Memory B cell (primary cell): ENCODE data around the gene GGCX.
"Not testable (repeated sequence)": the region's sequence is repeated elsewhere in the genome, so short reads cannot be mapped to it uniquely, and the experiment has no call there.

ENCODE experiments used
- ATAC-seq: fragments of 150-1000 bp; cut with Tn5 transposase; 2 replicates; pipeline ENCODE4 v1.10.0; 2021; ENCODE audit warnings: low read depth, mild to moderate bottlenecking, moderate library complexity
- DNase-seq, 2 donors: peaks; one replicate each; pipeline ENCODE4 v3.0.0; 2022; ENCODE audit warnings: low spot score in 2 of 2
- H3K27ac Mint-ChIP-seq: one replicate; pipeline ENCODE4 v1.8.0; 2022; ENCODE audit warnings: mild to moderate bottlenecking, moderate library complexity, mixed read lengths
- H3K27me3 Mint-ChIP-seq: one replicate; pipeline ENCODE4 v1.8.0; 2022; ENCODE audit warnings: mixed read lengths
- H3K36me3 Mint-ChIP-seq: one replicate; pipeline ENCODE4 v1.8.0; 2022; ENCODE audit warnings: mild to moderate bottlenecking, mixed read lengths
- H3K4me1 Mint-ChIP-seq: one replicate; pipeline ENCODE4 v1.8.0; 2022; ENCODE audit warnings: mixed read lengths
- H3K4me3 Mint-ChIP-seq: one replicate; pipeline ENCODE4 v1.8.0; 2022; ENCODE audit warnings: mild to moderate bottlenecking, moderate library complexity, mixed read lengths
- H3K9me3 Mint-ChIP-seq: one replicate; pipeline ENCODE4 v1.8.0; 2022; ENCODE audit warnings: mixed read lengths

The GGCX gene

DNA sequence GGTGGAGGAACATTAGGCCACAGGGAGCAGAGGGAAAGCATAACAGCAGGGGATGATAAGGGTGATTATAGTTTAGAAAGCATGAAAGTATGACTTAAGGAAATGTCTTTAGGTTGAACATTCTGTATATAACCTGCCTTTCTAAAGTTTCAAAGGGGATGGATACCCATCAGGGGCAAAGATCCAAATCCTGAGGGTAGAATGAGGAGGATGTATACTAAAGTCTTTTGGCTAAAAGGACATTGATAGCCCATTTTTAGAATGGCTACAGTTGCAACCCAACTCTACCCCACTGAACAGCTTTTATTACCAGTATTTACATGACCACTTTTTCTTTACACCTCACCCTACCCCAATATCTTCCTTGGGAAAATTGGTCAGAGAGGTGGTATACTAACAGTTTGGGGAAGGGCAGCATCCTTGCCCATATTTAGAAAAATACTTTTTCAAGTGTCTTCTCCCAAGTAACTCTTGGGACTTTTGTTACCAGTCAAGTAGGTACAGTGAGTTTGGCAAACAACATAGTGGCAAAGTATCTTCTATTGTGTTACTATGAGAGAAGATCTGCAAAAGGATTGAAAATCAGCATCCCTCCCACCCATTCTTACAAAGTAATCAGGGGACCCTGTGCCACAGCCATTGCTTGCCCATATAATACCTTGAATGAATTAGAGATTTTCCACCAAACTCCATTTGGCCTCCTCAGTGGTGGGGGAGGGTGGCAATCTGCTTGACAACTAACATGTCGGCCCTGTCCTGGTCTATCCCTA is 14.0 kb downstream of the GGCX start:
- Mint-ChIP-seq H3K4me3 (no peak overlapping the region), H3K36me3 (peaks cover 20% of the 10 kb centered on the region)

DNA sequence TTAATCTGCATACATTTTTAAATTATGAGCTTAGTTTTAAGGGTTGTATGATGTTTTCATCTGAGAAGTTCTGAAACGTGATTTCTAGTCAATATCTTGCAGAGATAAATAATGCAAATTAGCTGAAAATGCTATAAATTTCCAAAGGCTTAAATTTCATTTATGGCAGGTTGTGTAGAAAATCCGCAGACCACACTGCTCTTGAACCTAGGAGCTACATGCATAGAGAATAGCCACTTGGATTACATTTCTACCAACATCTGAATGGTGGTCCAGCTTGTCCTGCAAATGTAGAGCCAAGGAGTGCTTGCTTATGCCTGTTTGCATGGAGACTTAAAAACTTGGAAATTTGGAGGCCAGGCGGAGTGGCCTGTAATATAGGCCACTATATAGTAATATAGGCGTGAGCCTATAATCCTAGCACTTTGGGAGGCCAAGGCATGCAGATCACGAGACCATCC is 15.5 kb downstream of the GGCX start:
- H3K4me3 Mint-ChIP-seq, result no peak overlapping the region
- no peaks in the 10 kb centered on the region for H3K9me3 Mint-ChIP-seq
- DNase-seq (no peak), ATAC-seq (no peak)
- H3K27me3 Mint-ChIP-seq, result no peaks in the 10 kb centered on the region
- H3K4me1 Mint-ChIP-seq, result peaks cover 8% of the 10 kb centered on the region
- H3K36me3 Mint-ChIP-seq, result peaks cover 23% of the 10 kb centered on the region
- H3K27ac Mint-ChIP-seq, result no peak overlapping the region

More for the DNA sequence above, 14.0 kb downstream of the GGCX start:
- Mint-ChIP-seq H3K27ac (no peak overlapping the region), H3K4me1 (peaks cover 12% of the 10 kb centered on the region), H3K27me3 (no peaks in the 10 kb centered on the region), H3K9me3 (no peaks in the 10 kb centered on the region)
- DNase-seq, result no peak
- ATAC-seq, result no peak

DNA sequence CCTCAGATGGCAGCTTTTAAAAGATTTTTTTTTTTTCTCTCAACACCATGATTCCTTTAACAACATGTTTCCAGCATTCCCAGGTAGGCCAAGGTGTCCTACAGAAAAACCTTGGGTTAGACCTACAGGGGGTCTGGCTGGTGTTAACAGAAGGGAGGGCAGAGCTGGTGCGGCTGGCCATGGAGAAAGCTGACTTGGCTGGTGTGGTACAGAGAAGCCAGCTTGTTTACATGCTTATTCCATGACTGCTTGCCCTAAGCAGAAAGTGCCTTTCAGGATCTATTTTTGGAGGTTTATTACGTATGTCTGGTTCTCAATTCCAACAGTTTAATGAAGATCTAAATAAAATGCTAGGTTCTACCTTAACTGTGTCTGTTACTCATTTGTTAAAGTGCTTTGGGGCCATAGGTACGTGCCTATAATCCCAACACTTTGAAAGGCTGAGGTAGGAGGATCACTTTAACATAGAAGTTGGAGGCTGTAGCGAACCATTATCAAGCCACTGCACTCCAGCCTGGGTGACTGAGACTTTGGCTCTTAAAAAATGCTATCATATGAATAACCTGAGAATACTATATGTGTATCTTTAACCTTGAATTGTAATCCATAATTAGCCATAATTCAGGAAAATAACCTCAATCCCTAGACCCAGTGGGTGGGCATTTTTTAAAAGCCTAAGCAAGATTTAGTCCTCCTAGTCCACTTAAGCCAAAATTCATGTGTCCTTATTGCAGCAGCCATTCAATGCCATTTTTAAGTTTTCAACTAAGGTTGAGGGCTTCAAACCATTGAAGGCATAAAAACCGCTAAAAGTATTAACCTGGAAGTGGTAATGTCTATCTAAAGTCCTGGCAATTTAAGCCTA is 16.1 kb downstream of the GGCX start:
- DNase-seq, H3K4me3 Mint-ChIP-seq, H3K9me3 Mint-ChIP-seq, H3K27me3 Mint-ChIP-seq, ATAC-seq, H3K27ac Mint-ChIP-seq: not testable (repeated sequence)
- H3K4me1 Mint-ChIP-seq, result peaks cover 11% of the 10 kb centered on the region
- peaks cover 23% of the 10 kb centered on the region for H3K36me3 Mint-ChIP-seq

DNA sequence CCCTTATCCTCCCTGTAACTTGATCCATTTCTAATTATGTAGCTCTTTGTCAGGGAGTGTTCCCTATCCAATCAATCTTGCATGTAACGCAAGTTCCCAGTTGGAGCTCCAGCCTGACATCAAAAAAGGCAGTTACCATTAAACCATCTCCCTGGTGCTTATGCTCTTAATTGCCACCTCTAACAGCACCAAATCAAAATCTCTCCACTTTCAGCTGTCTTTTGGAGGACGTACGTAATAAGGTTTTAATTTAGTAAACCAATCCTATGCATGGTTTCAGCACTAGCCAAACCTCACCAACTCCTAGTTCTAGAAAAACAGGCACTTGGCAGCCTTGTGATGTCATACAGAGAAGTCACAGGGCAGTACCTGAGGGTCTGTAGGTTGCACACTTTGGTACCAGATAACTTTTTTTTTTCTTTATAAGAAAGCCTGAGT is 17.0 kb downstream of the GGCX start:
- Mint-ChIP-seq H3K4me1 (peaks cover 11% of the 10 kb centered on the region), H3K36me3 (peaks cover 23% of the 10 kb centered on the region)
- not testable (repeated sequence) for H3K27me3 Mint-ChIP-seq, H3K4me3 Mint-ChIP-seq, ATAC-seq, H3K9me3 Mint-ChIP-seq, H3K27ac Mint-ChIP-seq, DNase-seq

DNA sequence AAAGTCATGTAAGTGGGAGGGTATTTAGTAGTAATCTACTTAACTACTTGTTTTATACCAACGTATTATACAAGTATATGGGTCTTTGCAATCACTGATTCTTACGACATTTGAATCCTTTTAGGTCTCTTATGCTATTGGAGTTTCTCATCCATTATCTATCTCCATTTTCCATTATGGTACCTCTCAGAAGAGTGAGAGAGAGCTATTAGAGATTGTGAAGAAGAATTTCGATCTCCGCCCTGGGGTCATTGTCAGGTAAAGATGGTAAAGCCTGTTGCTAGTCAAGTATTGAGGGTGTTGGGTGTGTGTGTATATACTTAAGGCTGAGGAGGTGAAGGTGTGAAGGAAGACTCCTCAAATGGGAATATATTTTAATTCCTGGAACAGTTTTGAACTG is 18.5 kb downstream of the GGCX start:
- Mint-ChIP-seq H3K4me3 (no peak overlapping the region), H3K9me3 (no peaks in the 10 kb centered on the region), H3K36me3 (peaks cover 23% of the 10 kb centered on the region), H3K27me3 (no peaks in the 10 kb centered on the region), H3K27ac (no peak overlapping the region), H3K4me1 (peaks cover 15% of the 10 kb centered on the region)
- no peak for ATAC-seq
- no peak for DNase-seq

DNA sequence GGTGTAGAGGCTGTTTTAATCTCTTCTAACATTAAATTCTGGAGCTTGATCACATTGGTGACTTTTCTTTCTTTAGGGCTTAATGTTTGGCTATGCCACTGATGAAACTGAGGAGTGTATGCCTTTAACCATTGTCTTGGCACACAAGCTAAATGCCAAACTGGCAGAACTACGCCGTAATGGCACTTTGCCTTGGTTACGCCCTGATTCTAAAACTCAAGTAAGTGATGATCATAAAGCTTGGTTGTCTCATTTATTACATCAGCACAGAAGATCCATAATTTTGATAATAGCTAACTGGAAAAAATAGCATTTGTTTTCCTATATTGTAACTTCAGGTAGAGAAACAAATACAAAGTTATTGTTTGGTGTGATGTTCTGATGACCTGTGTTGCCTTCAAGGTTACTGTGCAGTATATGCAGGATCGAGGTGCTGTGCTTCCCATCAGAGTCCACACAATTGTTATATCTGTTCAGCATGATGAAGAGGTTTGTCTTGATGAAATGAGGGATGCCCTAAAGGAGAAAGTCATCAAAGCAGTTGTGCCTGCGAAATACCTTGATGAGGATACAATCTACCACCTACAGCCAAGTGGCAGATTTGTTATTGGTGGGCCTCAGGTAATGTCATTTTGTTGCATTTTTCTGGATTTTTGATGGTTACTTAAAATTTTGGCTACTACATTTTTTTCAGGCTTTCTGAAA is 19.4 kb downstream of the GGCX start:
- DNase-seq, result no peak
- Mint-ChIP-seq H3K4me1 (peaks cover 19% of the 10 kb centered on the region), H3K9me3 (no peaks in the 10 kb centered on the region), H3K36me3 (peaks cover 23% of the 10 kb centered on the region), H3K27me3 (no peaks in the 10 kb centered on the region), H3K4me3 (no peak overlapping the region), H3K27ac (peak overlapping the region; percentile 41)
- no peak for ATAC-seq

DNA sequence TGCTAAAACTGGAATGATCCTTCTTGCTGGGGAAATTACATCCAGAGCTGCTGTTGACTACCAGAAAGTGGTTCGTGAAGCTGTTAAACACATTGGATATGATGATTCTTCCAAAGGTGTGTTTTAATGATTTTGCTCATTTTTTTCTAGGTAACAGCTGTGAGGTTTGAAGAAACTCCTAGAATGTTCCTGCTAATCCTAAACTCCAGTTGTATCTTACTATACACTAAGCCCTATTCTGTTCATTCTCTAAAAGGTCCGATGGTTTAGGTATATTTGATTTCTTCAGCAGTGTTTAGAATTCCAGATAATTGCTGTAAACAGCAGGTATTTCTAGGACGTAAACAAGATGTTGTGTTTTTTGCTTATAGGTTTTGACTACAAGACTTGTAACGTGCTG is 20.0 kb downstream of the GGCX start:
- Mint-ChIP-seq H3K9me3 (no peaks in the 10 kb centered on the region), H3K27me3 (no peaks in the 10 kb centered on the region), H3K36me3 (peaks cover 23% of the 10 kb centered on the region), H3K4me3 (peak overlapping the region; percentile 32), H3K4me1 (peaks cover 19% of the 10 kb centered on the region), H3K27ac (no peak overlapping the region)
- DNase-seq (no peak), ATAC-seq (no peak)

DNA sequence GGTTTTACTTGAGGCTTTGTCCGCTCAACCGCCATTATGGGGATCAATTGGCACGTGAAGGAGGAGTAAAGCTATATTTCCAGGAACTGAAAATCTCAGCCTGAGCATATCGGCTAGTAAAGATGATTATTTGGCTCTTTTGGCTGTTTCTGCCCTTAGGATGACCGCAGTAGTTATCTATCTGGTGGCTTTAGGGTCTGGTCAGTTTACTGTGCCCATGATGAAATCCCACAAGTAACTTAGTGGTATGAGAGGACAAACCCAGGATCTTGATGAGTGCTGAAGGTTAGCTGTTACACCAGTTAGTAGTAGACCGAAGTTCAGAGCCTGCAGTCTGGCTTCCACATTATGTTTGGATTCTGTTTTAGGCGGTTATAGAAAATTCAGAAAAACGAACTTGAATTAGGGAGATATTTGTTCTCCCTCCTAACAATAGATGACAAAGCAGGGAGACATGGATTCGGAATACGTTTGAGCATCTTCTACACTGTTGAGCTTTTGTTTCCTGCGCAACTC is 21.1 kb downstream of the GGCX start:
- DNase-seq (no peak), ATAC-seq (no peak)
- peaks cover 23% of the 10 kb centered on the region for H3K36me3 Mint-ChIP-seq
- H3K9me3 Mint-ChIP-seq, result no peaks in the 10 kb centered on the region
- peak overlapping the region; percentile 96 for H3K4me3 Mint-ChIP-seq
- H3K27me3 Mint-ChIP-seq, result no peaks in the 10 kb centered on the region
- peak overlapping the region; percentile 91 for H3K27ac Mint-ChIP-seq
- peaks cover 19% of the 10 kb centered on the region for H3K4me1 Mint-ChIP-seq

DNA sequence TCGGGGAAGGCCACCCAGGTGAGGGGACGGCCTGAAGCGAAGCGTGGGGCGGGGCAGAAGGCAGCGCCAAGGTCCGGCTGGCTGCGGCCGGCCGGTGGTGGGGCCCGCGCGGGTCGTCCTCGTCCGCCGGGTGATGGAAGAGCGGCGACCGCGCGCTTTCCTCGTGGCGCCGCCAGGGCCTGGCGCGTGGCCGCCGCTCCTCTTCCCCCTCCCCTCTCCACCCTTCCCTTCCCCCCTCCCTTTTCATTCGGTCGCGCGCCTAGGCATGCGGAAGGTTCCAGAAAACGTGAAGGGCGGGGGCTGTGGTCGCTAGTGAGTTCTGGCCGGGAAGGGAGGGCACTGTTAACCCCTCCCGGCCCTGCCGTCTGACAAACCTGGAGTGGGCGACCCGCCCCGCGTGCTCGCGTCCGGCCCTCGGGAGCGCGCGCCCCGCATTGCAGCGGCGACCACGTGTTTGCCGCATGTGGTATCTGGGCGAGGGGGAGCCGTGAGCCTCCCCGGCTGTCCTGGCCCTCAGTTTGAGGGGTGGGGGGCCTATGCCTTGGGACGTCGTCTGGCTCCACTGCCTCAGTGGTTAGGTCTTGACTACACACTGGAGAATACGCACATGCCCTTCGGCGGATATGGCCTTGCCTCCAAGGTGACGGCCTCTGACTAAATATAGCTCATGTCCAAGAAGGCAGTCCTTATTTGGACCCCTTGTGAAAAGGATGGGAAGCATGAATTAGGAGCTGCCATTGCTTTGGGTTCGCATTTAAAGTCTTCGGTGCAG is 21.7 kb downstream of the GGCX start:
- H3K27me3 Mint-ChIP-seq, result no peaks in the 10 kb centered on the region
- peaks cover 23% of the 10 kb centered on the region for H3K36me3 Mint-ChIP-seq
- peak overlapping the region; percentile 96 for H3K4me3 Mint-ChIP-seq
- DNase-seq (peak; percentile 66 to 67), ATAC-seq (peak; percentile 64)
- peak overlapping the region; percentile 91 for H3K27ac Mint-ChIP-seq
- H3K9me3 Mint-ChIP-seq, result no peaks in the 10 kb centered on the region
- peaks cover 19% of the 10 kb centered on the region for H3K4me1 Mint-ChIP-seq

DNA sequence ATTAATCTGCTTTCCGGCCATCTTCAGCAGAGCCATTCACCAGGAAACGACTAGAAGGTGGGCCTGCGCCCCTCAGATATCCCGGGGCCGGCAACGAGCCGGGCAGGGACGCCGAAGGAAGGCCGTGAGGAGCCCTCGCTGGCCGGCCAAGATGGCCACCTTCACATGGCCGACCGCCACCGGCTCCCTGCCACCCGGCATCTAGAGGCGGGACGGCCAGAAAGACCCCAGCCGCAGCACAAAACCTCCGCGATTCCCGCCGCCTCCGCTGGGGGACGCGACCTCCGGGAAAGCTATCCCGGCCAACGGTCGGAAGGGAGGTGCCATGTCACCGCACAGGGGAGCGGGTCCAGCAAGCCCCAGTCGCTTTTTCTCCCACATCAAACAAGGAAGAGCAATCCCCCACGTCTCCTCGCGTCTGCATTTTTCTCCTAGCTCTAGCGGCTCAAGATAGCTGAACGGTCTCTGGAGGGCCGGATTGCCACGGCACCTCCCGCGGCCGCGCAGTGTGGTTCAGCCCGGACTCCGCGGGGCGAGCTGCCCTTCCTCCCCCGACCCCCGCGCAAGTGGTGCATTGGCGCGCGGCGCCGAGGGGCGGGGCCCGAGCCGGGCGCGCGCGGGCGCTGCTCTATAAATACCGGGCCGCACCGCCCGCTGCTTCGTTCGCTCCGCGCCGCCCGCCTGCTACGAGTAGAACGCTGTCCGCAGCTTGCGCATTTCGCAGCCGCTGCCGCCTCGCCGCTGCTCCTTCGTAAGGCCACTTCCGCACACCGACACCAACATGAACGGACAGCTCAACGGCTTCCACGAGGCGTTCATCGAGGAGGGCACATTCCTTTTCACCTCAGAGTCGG is 22.6 kb downstream of the GGCX start, which contains the start of gene MAT2A:
TSS of gene MAT2A (plus strand) at position 662 of the 854 bp plus-strand sequence. CDS start at position 782, 120 bp downstream.
- H3K4me3 Mint-ChIP-seq, result peak within 1 kb of the TSS; percentile 96
- H3K9me3 Mint-ChIP-seq, result no peaks in the 10 kb centered on the region
- DNase-seq, result peak; percentile 89 to 92
- ATAC-seq, result peak; percentile 77
- H3K4me1 Mint-ChIP-seq, result peaks cover 14% of the 10 kb centered on the region
- peak within 1 kb of the TSS; percentile 91 for H3K27ac Mint-ChIP-seq
- H3K36me3 Mint-ChIP-seq, result peaks cover 17% of the 10 kb centered on the region
- no peaks in the 10 kb centered on the region for H3K27me3 Mint-ChIP-seq

DNA sequence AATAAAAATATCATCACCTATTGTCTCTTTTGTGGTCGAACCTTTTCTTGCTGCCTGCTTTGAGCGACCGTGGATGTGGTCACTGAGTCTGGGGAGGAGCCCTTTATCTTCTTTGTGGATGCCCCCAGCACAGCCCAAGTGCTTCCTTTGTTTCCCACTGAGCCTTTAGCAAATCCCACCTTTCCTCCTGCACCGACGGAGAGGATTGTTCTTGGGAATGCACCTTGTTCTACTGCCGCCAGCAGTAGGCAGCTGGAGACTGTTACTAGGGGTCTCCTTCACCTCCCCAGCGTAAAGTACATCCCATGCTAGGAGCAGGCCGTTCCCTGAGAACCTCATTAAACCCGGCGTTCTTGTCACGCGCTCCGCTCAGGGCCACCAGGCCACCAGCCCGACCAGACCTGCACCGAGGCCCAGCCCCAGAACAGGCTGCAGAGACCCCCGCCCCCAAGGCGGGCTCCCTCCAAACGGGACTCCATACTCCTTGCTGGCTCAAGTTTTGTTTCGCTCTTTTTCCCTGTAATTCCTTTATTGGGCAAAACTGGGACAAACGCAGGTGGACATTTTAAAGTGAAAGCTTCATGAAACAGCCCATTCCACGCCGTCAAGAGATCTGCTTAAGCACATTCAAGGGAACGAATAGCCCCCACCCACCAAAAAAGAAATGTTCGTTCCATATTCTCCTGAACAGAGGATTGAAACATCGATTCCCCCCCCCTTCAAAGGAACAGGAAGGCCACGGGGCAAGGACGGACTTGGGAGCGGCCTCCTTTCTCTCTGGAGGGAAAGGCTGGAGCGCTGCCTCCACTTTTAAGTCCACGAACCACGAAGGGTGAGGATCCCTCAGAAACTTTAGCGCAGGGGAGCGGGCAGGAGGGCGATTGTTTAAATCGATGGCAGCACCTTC is 23.4 kb downstream of the GGCX start:
- ATAC-seq (peak; percentile 0), DNase-seq (peak in 1 of 2 donors; percentile 24)
- Mint-ChIP-seq H3K4me3 (peak overlapping the region; percentile 96), H3K9me3 (no peaks in the 10 kb centered on the region), H3K4me1 (peaks cover 12% of the 10 kb centered on the region), H3K36me3 (peaks cover 12% of the 10 kb centered on the region), H3K27me3 (no peaks in the 10 kb centered on the region), H3K27ac (peak overlapping the region; percentile 91)
